Prostate gland (tissue), 2 donors: Measurements from ENCODE around the gene PRDM7.
"Not testable (repeated sequence)": the region's sequence is repeated elsewhere in the genome, so short reads cannot be mapped to it uniquely, and the experiment has no call there.

Source experiments
- POLR2A ChIP-seq: fragments of 450-650 bp; IDR thresholded peaks from one replicate; pipeline ENCODE4 v1.6.1; 2016; ENCODE audit warnings: antibody characterized with exemption, mild to moderate bottlenecking
- POLR2AphosphoS5 ChIP-seq: sonication (generic); formaldehyde crosslinking; IDR thresholded peaks from one replicate; pipeline ENCODE4 v1.6.1; 2017; ENCODE audit warnings: antibody characterized with exemption
- TF ChIP-seq, protein P1 (sequence below), 4 experiments: fragments of 200-600 bp in 2 of 4; fragments of 450-650 bp in 2 of 4; sonication (generic) in 2 of 4; IDR thresholded peaks; 1 replicate in 3 of 4; 2 replicates in 1 of 4; pipeline ENCODE4 v1.5.1; 2016 to 2019; ENCODE audit warnings: antibody characterized with exemption in 4 of 4, mild to moderate bottlenecking in 2 of 4, moderate library complexity in 2 of 4

DNA sequence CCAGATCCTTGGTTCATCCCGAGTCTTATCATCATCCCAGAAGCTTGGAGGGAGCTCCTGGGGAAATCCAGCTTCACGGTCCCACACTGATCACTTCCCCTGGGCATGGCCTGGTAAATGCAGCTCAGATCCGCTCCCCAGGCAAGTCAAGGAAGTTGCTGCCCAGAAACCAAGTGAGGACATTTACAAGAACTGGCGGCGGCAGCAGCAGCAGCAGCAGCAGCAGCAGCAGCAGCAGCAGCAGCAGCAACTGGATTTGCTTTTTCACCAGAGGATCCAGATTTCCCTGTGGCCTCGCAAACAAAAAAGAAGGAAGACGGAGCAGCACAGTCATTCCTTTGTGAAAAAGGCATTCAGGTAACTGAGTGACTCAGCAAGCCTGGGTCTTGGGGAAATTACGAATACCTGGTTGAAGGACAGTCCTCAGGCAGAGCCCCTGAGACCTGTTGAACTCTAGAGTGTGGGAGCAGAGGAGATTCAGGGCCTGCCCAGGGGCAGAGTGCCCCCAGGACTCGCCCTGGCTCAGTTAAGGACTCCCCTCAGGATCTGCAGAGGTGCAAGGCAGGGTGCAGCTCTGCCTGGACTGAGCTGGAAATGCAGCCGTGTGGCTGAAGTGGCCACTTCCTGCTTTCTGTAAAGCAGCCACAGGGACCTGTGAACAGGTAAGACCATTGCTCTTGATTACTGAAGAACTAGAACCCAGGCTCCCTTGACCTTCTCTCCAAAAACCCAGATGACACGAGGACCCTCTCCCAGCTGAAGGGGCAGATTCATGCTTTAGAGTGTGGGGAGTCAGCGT, 25.2 kb upstream of the PRDM7 start:
- TF ChIP-seq POLR2A, POLR2AphosphoS5: not testable (repeated sequence)
- TF ChIP-seq, protein P1, sequence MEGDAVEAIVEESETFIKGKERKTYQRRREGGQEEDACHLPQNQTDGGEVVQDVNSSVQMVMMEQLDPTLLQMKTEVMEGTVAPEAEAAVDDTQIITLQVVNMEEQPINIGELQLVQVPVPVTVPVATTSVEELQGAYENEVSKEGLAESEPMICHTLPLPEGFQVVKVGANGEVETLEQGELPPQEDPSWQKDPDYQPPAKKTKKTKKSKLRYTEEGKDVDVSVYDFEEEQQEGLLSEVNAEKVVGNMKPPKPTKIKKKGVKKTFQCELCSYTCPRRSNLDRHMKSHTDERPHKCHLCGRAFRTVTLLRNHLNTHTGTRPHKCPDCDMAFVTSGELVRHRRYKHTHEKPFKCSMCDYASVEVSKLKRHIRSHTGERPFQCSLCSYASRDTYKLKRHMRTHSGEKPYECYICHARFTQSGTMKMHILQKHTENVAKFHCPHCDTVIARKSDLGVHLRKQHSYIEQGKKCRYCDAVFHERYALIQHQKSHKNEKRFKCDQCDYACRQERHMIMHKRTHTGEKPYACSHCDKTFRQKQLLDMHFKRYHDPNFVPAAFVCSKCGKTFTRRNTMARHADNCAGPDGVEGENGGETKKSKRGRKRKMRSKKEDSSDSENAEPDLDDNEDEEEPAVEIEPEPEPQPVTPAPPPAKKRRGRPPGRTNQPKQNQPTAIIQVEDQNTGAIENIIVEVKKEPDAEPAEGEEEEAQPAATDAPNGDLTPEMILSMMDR (IDR thresholded peaks at IDR 0.05): not testable (repeated sequence)
